ENCODE measurements around the gene KRTAP2-4.

DNA sequence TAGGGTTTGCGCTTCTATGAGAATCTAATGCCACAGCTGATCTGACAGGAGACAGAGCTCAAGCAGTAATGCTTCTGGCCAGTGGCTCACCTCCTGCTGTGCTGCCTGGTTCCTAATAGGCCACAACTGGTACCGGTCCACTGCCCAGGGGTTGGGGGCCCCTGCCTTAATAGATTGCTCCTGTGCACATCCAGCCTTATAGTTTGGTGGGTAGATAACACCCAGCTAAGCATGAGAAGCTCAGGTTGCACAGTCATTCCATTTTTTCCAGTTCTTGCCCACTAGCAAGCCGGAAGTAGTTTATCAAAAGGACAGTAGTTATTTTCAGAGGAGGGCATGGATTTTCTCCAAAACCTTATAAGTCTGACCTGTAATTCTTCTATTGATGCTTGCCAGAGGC lies 46.3 kb downstream of the KRTAP2-4 start:
- TF ChIP-seq POLR2A (IDR thresholded peaks at IDR 0.05; ENCODE audit: low read depth, low read length) = no peak
- no peak for TF ChIP-seq TAF1 (IDR thresholded peaks at IDR 0.05; ENCODE audit: low read depth, low read length)
- no peak for TF ChIP-seq SPI1 (IDR thresholded peaks at IDR 0.05; ENCODE audit: low read depth, low read length)
